HepG2 (cell line): Measurements from ENCODE around the gene SIK3. TPM values are rescaled to one million over a fixed set of nuclear protein-coding genes. Genes with fewer than 3 reads are reported as not detected.

Source experiments
- FOXK1 ChIP-seq: sonication (generic); formaldehyde crosslinking; IDR thresholded peaks from 2 replicates; pipeline ENCODE4 v1.4.0; 2020; ENCODE audit warnings: low read depth, missing genetic modification reagents, borderline replicate concordance
- GLI4 ChIP-seq: sonication (generic); formaldehyde crosslinking; IDR thresholded peaks from 2 replicates; pipeline ENCODE4 v1.5.1; 2020; ENCODE audit warnings: missing genetic modification reagents, mild to moderate bottlenecking, moderate library complexity, borderline replicate concordance
- KLF12 ChIP-seq: sonication (generic); formaldehyde crosslinking; IDR thresholded peaks from 2 replicates; pipeline ENCODE4 v1.4.0; 2020; ENCODE audit warnings: missing genetic modification reagents, borderline replicate concordance
- KMT2B ChIP-seq: IDR thresholded peaks from 2 replicates; pipeline ENCODE4 v1.6.1; 2016; ENCODE audit warnings: missing genetic modification reagents, missing compliant biosample characterization
- MNT ChIP-seq: fragments of 450-650 bp; IDR thresholded peaks from 2 replicates; pipeline ENCODE4 v1.6.1; 2016
- MXD4 ChIP-seq: IDR thresholded peaks from 2 replicates; pipeline ENCODE4 v1.6.1; 2016; ENCODE audit warnings: mild to moderate bottlenecking, missing biosample characterization, missing genetic modification reagents
- NCOR1 ChIP-seq: fragments of 200-600 bp; sonication (generic); IDR thresholded peaks from 2 replicates; pipeline ENCODE4 v1.7.0; 2017; ENCODE audit warnings: antibody characterized with exemption, low read length, borderline replicate concordance
- PHB2 ChIP-seq: fragments of 450-650 bp; IDR thresholded peaks from 2 replicates; pipeline ENCODE4 v1.6.1; 2018; ENCODE audit not compliant: partially characterized antibody
- RELA ChIP-seq: sonication (generic); formaldehyde crosslinking; IDR thresholded peaks from 2 replicates; pipeline ENCODE4 v1.4.0; 2020; ENCODE audit warnings: missing genetic modification reagents
- SMARCE1 ChIP-seq: fragments of 450-650 bp; IDR thresholded peaks from 2 replicates; pipeline ENCODE4 v1.6.1; 2017; ENCODE audit warnings: borderline replicate concordance
- SNRNP70 ChIP-seq: fragments of 200-400 bp; formaldehyde crosslinking; IDR thresholded peaks from 2 replicates; pipeline ENCODE4 v1.6.1; 2017; ENCODE audit warnings: mild to moderate bottlenecking, low read depth, low read length, moderate library complexity
- TMF1 ChIP-seq: sonication (generic); formaldehyde crosslinking; IDR thresholded peaks from 2 replicates; pipeline ENCODE4 v1.8.1; 2022; ENCODE audit warnings: low read depth, missing genetic modification reagents
- ZBTB3 ChIP-seq: sonication (generic); formaldehyde crosslinking; IDR thresholded peaks from 2 replicates; pipeline ENCODE4 v1.4.0; 2020; ENCODE audit warnings: low read depth, mild to moderate bottlenecking, moderate library complexity, missing genetic modification reagents, borderline replicate concordance
- ZNF180 ChIP-seq: sonication (generic); formaldehyde crosslinking; IDR thresholded peaks from 2 replicates; pipeline ENCODE4 v1.4.0; 2020; ENCODE audit warnings: low read depth, missing genetic modification reagents, borderline replicate concordance
- ZNF230 ChIP-seq: sonication (generic); formaldehyde crosslinking; IDR thresholded peaks from 2 replicates; pipeline ENCODE4 v1.4.0; 2020; ENCODE audit warnings: mild to moderate bottlenecking, missing genetic modification reagents
- ZNF337 ChIP-seq: sonication (generic); formaldehyde crosslinking; IDR thresholded peaks from 2 replicates; pipeline ENCODE4 v1.5.1; 2020; ENCODE audit warnings: missing genetic modification reagents, low read depth, mild to moderate bottlenecking, borderline replicate concordance
- ZNF543 ChIP-seq: sonication (generic); formaldehyde crosslinking; IDR thresholded peaks from 2 replicates; pipeline ENCODE4 v1.4.0; 2020; ENCODE audit warnings: mild to moderate bottlenecking, missing genetic modification reagents
- ZNF672 ChIP-seq: sonication (generic); formaldehyde crosslinking; IDR thresholded peaks from 2 replicates; pipeline ENCODE4 v1.8.1; 2022; ENCODE audit warnings: missing genetic modification reagents
- ZNF746 ChIP-seq: sonication (generic); formaldehyde crosslinking; IDR thresholded peaks from 2 replicates; pipeline ENCODE4 v1.8.0; 2022; ENCODE audit warnings: mild to moderate bottlenecking, missing genetic modification reagents
- ZSCAN9 ChIP-seq: IDR thresholded peaks from 2 replicates; pipeline ENCODE4 v1.6.1; 2016; ENCODE audit warnings: borderline replicate concordance
- polyA plus RNA-seq, 8 experiments: library from polyadenylated mRNA; depleted of rRNA in 3 of 8; stranded (reverse) in 7 of 8; unstranded in 1 of 8; fragments of >200 nt; fragmentation: Illumina TruSeq in 4 of 8; extraction: Trizol in 4 of 8; gene quantifications; 2 replicates each; pipeline versions ENCODE4 v1.2.1 to v1.2.3, GENCODE V29; 2011 to 2016; ENCODE audit warnings: low read depth in 4 of 8, missing spikeins in 1 of 8, mixed read lengths in 1 of 8; ENCODE audit not compliant: insufficient read depth in 1 of 8
- total RNA-seq, 5 experiments: library from RNA; depleted of rRNA; stranded (reverse); fragments of >200 nt; fragmentation: Illumina TruSeq; extraction: Trizol; gene quantifications; 2 replicates each; pipeline ENCODE4 v1.2.3, GENCODE V29; 2016; ENCODE audit warnings: low read depth in 1 of 5
- TF ChIP-seq, protein P1 (sequence below): sonication (generic); formaldehyde crosslinking; conservative IDR thresholded peaks from 2 replicates; pipeline ENCODE4 v1.4.0; 2020; ENCODE audit warnings: missing genetic modification reagents
- TF ChIP-seq, protein P2 (sequence below): sonication (generic); formaldehyde crosslinking; IDR thresholded peaks from 2 replicates; pipeline ENCODE4 v1.8.1; 2022; ENCODE audit warnings: low read depth, mild to moderate bottlenecking, missing genetic modification reagents
- TF ChIP-seq, protein P3 (sequence below): sonication (generic); formaldehyde crosslinking; IDR thresholded peaks from 2 replicates; pipeline ENCODE4 v1.4.0; 2020; ENCODE audit warnings: missing genetic modification reagents

Gene SIK3
- total and polyA plus RNA-seq, 2 of the 13 experiments (the other 11 are each of a cell fraction or from before 2014, with no cell fraction given) = 5.7 to 9.8 TPM

GRCh38 chr11:117143871-117144476 lies 45.7 kb upstream of the SIK3 start, which contains the start of gene PAFAH1B2 (continued):
- TF ChIP-seq ZNF543 (CRISPR knock-in tag) = peak; percentile 76; the same call in 1 of the 2 replicates
- TF ChIP-seq KMT2B (CRISPR knock-in tag) = peak; percentile 84
- peak; percentile 83; the same call in 1 of the 2 replicates for TF ChIP-seq KLF12 (CRISPR knock-in tag)
- TF ChIP-seq FOXK1 = peak; percentile 61; the same call in 1 of the 2 replicates
- peak; percentile 89; the same call in 1 of the 2 replicates for TF ChIP-seq MXD4 (CRISPR knock-in tag)
- TF ChIP-seq ZNF672 (CRISPR knock-in tag) = no peak
- TF ChIP-seq, protein P1, sequence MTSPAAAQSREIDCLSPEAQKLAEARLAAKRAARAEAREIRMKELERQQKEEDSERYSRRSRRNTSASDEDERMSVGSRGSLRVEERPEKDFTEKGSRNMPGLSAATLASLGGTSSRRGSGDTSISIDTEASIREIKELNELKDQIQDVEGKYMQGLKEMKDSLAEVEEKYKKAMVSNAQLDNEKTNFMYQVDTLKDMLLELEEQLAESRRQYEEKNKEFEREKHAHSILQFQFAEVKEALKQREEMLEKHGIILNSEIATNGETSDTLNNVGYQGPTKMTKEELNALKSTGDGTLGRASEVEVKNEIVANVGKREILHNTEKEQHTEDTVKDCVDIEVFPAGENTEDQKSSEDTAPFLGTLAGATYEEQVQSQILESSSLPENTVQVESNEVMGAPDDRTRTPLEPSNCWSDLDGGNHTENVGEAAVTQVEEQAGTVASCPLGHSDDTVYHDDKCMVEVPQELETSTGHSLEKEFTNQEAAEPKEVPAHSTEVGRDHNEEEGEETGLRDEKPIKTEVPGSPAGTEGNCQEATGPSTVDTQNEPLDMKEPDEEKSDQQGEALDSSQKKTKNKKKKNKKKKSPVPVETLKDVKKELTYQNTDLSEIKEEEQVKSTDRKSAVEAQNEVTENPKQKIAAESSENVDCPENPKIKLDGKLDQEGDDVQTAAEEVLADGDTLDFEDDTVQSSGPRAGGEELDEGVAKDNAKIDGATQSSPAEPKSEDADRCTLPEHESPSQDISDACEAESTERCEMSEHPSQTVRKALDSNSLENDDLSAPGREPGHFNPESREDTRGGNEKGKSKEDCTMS (CRISPR knock-in tag) = no peak
- peak; percentile 53; the same call in 1 of the 2 replicates for TF ChIP-seq ZNF337 (CRISPR knock-in tag)
- no peak; the same call in 1 of the 2 replicates for TF ChIP-seq ZBTB3 (CRISPR knock-in tag)
- TF ChIP-seq GLI4 (CRISPR knock-in tag) = no peak
- TF ChIP-seq, protein P2, sequence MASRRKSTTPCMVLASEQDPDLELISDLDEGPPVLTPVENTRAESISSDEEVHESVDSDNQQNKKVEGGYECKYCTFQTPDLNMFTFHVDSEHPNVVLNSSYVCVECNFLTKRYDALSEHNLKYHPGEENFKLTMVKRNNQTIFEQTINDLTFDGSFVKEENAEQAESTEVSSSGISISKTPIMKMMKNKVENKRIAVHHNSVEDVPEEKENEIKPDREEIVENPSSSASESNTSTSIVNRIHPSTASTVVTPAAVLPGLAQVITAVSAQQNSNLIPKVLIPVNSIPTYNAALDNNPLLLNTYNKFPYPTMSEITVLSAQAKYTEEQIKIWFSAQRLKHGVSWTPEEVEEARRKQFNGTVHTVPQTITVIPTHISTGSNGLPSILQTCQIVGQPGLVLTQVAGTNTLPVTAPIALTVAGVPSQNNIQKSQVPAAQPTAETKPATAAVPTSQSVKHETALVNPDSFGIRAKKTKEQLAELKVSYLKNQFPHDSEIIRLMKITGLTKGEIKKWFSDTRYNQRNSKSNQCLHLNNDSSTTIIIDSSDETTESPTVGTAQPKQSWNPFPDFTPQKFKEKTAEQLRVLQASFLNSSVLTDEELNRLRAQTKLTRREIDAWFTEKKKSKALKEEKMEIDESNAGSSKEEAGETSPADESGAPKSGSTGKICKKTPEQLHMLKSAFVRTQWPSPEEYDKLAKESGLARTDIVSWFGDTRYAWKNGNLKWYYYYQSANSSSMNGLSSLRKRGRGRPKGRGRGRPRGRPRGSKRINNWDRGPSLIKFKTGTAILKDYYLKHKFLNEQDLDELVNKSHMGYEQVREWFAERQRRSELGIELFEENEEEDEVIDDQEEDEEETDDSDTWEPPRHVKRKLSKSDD = peak; percentile 92
- TF ChIP-seq ZNF230 (CRISPR knock-in tag) = 0 out of 2 replicates have a peak, but pooled peaks have one; percentile 27
- no peak for TF ChIP-seq RELA (CRISPR knock-in tag)
- TF ChIP-seq ZSCAN9 (CRISPR knock-in tag) = peak; percentile 68; the same call in 1 of the 2 replicates
- TF ChIP-seq MNT = peak; percentile 59
- TF ChIP-seq SMARCE1 = no peak
- TF ChIP-seq, protein P3, sequence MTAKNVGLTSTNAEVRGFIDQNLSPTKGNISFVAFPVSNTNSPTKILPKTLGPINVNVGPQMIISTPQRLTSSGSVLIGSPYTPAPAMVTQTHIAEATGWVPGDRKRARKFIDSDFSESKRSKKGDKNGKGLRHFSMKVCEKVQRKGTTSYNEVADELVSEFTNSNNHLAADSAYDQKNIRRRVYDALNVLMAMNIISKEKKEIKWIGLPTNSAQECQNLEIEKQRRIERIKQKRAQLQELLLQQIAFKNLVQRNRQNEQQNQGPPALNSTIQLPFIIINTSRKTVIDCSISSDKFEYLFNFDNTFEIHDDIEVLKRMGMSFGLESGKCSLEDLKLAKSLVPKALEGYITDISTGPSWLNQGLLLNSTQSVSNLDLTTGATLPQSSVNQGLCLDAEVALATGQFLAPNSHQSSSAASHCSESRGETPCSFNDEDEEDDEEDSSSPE (CRISPR knock-in tag) = peak; percentile 89
- no peak for TF ChIP-seq SNRNP70
- no peak for TF ChIP-seq ZNF180 (CRISPR knock-in tag)
- TF ChIP-seq NCOR1 = no peak
- TF ChIP-seq PHB2 = no peak
- TF ChIP-seq TMF1 (CRISPR knock-in tag) = no peak
- TF ChIP-seq ZNF746 = peak; percentile 84
